ENCODE measurements around the gene OCA2. TPM values are rescaled to one million over a fixed set of nuclear protein-coding genes. Genes with fewer than 3 reads are reported as not detected.

OCA2 gene
- total RNA-seq, 1 experiment from 2014 or later = 0.31 TPM

DNA sequence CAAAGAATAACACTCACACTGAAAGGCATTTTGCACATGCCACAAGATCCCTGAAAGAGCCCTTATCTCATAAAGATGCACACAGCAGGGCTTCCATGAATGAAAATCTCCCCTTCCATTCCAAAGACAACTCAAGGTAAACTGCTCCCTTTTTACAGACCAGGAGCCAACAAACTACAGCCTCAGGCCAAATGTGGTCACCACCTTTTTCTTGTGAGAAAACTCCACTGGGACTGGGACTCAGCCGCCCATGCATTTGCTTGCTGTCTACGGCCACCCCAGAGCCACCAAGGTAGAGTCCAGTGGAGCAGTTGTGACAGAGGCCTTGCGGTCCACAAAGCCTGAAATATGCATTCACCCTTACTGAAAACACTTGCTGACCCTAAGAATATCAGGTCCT is 334.8 kb downstream of the OCA2 start:
- Histone ChIP-seq H3K23ac (ENCODE audit: insufficient read length, low read depth, low read length) (no peak overlapping the region), H3K9ac (ENCODE audit: extremely low read depth, insufficient read length, low read length) (no peak overlapping the region), H4K5ac (ENCODE audit: insufficient read length, low read depth, low read length) (no peak overlapping the region), H2BK120ac (ENCODE audit: low read depth, low read length, poor library complexity, severe bottlenecking) (no peak overlapping the region), H2BK15ac (ENCODE audit: low read depth, low read length) (no peak overlapping the region), H4K8ac (replicated peaks; ENCODE audit: insufficient read length, low read depth, low read length) (no peak overlapping the region), H3K4ac (ENCODE audit: low read depth, low read length) (no peak overlapping the region), H3K14ac (ENCODE audit: insufficient read depth, low read length) (no peak overlapping the region), H3K79me1 (ENCODE audit: insufficient read depth, low read depth, low read length, poor library complexity, severe bottlenecking) (no peaks in the 10 kb centered on the region), H3K27me3 (ENCODE audit: insufficient read depth, low read length) (no peaks in the 10 kb centered on the region), H2AK5ac (ENCODE audit: insufficient read length, low read length) (no peak overlapping the region), H2BK20ac (ENCODE audit: low read depth, low read length, poor library complexity, severe bottlenecking) (no peak overlapping the region), H2BK12ac (ENCODE audit: insufficient read length, low read depth, low read length) (no peak overlapping the region), H3K27ac (ENCODE audit: insufficient read length, low read depth, low read length) (no peak overlapping the region), H3K56ac (ENCODE audit: insufficient read length, low read depth, low read length) (no peak overlapping the region), H4K20me1 (ENCODE audit: control insufficient read depth, insufficient read depth, insufficient read length) (no peaks in the 10 kb centered on the region), H3T11ph (ENCODE audit: low read length) (no peak overlapping the region), H3K4me2 (ENCODE audit: insufficient read depth, insufficient read length, low read length) (no peak overlapping the region), H3K18ac (ENCODE audit: insufficient read length, low read depth, low read length) (no peak overlapping the region), H2AFZ (ENCODE audit: low read length) (no peak overlapping the region), H3K23me2 (ENCODE audit: insufficient read length, low read depth, low read length, poor library complexity, severe bottlenecking) (no peaks in the 10 kb centered on the region), H3K9me3 (ENCODE audit: control insufficient read depth, low read depth, low read length) (no peaks in the 10 kb centered on the region), H3K4me1 (ENCODE audit: insufficient read depth, low read length) (peaks cover 2% of the 10 kb centered on the region; the same call in 1 of the 2 replicates), H4K91ac (ENCODE audit: insufficient read length, low read depth, low read length) (no peak overlapping the region), H2BK5ac (ENCODE audit: insufficient read length, low read length) (no peak overlapping the region), H3K79me2 (ENCODE audit: insufficient read depth, low read length) (no peaks in the 10 kb centered on the region)
- H3K4me3 Mint-ChIP-seq = no peak overlapping the region
- TF ChIP-seq, protein P1, sequence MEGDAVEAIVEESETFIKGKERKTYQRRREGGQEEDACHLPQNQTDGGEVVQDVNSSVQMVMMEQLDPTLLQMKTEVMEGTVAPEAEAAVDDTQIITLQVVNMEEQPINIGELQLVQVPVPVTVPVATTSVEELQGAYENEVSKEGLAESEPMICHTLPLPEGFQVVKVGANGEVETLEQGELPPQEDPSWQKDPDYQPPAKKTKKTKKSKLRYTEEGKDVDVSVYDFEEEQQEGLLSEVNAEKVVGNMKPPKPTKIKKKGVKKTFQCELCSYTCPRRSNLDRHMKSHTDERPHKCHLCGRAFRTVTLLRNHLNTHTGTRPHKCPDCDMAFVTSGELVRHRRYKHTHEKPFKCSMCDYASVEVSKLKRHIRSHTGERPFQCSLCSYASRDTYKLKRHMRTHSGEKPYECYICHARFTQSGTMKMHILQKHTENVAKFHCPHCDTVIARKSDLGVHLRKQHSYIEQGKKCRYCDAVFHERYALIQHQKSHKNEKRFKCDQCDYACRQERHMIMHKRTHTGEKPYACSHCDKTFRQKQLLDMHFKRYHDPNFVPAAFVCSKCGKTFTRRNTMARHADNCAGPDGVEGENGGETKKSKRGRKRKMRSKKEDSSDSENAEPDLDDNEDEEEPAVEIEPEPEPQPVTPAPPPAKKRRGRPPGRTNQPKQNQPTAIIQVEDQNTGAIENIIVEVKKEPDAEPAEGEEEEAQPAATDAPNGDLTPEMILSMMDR (conservative IDR thresholded peaks at IDR 0.05) = no peak
- H3K4me1 Mint-ChIP-seq = peaks cover 35 to 40% of the 10 kb centered on the region in 2 experiments
- DNase-seq = no peak
- WGBS (ENCODE audit: extremely low coverage, insufficient read length, low lambda C conversion rate) = no CpG with 5 or more reads among the region's 3 CpGs
- H3K27me3 Mint-ChIP-seq (ENCODE audit: low read depth) = no peaks in the 10 kb centered on the region; the same call in 1 of the 2 replicates
- peaks cover 14 to 16% of the 10 kb centered on the region in 2 experiments for H3K9me3 Mint-ChIP-seq
- no peak overlapping the region; a peak in 1 of 7 replicates for H3K27ac Mint-ChIP-seq
- peaks cover 6 to 16% (median 7%) of the 10 kb centered on the region in 3 experiments; a peak in 6 of 7 replicates for H3K36me3 Mint-ChIP-seq (ENCODE audit: insufficient read depth in 1 of 3, low read depth in 3 of 3)

Data from H9 (cell line).